ENCODE results near the gene PLCB2. TPM values are rescaled to one million over a fixed set of nuclear protein-coding genes. Genes with fewer than 3 reads are reported as not detected.

The PLCB2 gene
- total and polyA plus RNA-seq, 9 of the 15 experiments (the other 6 are each of a cell fraction or from before 2014, with no cell fraction given) = 0.37 to 12.3 (median 8.0) TPM

DNA sequence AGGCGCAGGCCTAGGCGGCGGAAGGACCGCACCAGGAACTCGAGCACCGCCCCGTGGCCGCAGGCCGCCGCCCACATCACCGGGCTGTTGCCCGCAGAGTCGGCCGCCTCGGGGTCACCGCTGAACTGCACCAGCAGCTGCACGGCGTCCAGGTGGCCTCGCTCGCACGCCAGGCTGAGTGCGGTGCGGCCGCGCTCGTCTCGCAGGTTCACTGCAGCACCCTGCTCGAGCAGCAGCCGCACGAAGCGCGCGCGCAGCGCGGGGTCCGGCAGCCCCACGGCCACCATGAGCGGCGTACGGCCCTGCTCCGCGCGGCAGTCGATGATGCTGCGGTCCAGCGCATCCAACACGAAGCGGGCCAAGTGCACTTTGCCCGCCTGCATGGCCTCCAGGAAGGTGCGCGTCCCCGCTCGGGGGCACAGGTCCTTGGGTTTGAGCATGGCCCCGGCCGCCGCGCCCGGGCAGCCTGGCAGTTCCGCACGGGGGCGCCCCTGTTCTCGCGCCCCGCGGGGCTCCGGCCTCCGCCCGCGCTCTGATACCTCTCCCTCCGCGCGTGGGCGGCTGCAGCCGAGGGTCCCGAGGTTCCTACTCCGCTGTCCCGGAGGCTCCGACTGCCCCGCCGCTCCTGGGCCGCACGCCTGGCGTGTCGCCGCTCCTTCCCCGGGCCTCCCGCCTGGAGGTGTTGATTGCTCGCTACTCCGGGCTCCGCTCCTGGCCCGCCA, 25.4 kb downstream of the PLCB2 start (continued):
- TF ChIP-seq, protein P1, sequence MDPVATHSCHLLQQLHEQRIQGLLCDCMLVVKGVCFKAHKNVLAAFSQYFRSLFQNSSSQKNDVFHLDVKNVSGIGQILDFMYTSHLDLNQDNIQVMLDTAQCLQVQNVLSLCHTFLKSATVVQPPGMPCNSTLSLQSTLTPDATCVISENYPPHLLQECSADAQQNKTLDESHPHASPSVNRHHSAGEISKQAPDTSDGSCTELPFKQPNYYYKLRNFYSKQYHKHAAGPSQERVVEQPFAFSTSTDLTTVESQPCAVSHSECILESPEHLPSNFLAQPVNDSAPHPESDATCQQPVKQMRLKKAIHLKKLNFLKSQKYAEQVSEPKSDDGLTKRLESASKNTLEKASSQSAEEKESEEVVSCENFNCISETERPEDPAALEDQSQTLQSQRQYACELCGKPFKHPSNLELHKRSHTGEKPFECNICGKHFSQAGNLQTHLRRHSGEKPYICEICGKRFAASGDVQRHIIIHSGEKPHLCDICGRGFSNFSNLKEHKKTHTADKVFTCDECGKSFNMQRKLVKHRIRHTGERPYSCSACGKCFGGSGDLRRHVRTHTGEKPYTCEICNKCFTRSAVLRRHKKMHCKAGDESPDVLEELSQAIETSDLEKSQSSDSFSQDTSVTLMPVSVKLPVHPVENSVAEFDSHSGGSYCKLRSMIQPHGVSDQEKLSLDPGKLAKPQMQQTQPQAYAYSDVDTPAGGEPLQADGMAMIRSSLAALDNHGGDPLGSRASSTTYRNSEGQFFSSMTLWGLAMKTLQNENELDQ (CRISPR knock-in tag; IDR thresholded peaks at IDR 0.05; ENCODE audit: borderline replicate concordance) = no peak
- TF ChIP-seq ZNF24 (IDR thresholded peaks at IDR 0.05) (no peak), RCOR1 (IDR thresholded peaks at IDR 0.05; ENCODE audit: borderline replicate concordance in 1 of 2, low read depth in 2 of 2, low read length in 2 of 2) (no peak), ZNF146 (CRISPR knock-in tag; IDR thresholded peaks at IDR 0.05; ENCODE audit: unreplicated experiment) (no peak), KDM5B (IDR thresholded peaks at IDR 0.05; ENCODE audit: insufficient replicate concordance, low read depth, low read length) (peak; percentile 48), HDGF (IDR thresholded peaks at IDR 0.05) (no peak), NFRKB (IDR thresholded peaks at IDR 0.05; ENCODE audit: low read depth) (no peak), MEF2D (tag; conservative IDR thresholded peaks at IDR 0.05; ENCODE audit: low read depth) (no peak), RB1 (IDR thresholded peaks at IDR 0.05; ENCODE audit: low read depth) (peak; percentile 52; the same call in 1 of the 2 replicates), RBM14 (IDR thresholded peaks at IDR 0.05; ENCODE audit: borderline replicate concordance, insufficient read depth, low read depth, low read length) (no peak), NFYB (IDR thresholded peaks at IDR 0.05; ENCODE audit: extremely low read depth, insufficient read length) (no peak), ATF4 (CRISPR knock-in tag; IDR thresholded peaks at IDR 0.05) (no peak), ELF2 (CRISPR knock-in tag; IDR thresholded peaks at IDR 0.05) (no peak), U2AF2 (optimal IDR thresholded peaks at IDR 0.05; ENCODE audit: low read depth, low read length) (no peak), FOXK2 (conservative IDR thresholded peaks at IDR 0.05 in 1 of 2, IDR thresholded peaks at IDR 0.05 in 1 of 2; ENCODE audit: low read depth in 2 of 2) (no peak), TGIF2 (CRISPR knock-in tag; IDR thresholded peaks at IDR 0.05) (0 out of 2 replicates have a peak, but pooled peaks have one; percentile 69), NR2C2 (CRISPR knock-in tag; IDR thresholded peaks at IDR 0.05) (no peak), NR2C2 (tag; IDR thresholded peaks at IDR 0.05) (peak; percentile 50; the same call in 1 of the 2 replicates), RFX1 (IDR thresholded peaks at IDR 0.05) (no peak)
- TF ChIP-seq, protein P2, sequence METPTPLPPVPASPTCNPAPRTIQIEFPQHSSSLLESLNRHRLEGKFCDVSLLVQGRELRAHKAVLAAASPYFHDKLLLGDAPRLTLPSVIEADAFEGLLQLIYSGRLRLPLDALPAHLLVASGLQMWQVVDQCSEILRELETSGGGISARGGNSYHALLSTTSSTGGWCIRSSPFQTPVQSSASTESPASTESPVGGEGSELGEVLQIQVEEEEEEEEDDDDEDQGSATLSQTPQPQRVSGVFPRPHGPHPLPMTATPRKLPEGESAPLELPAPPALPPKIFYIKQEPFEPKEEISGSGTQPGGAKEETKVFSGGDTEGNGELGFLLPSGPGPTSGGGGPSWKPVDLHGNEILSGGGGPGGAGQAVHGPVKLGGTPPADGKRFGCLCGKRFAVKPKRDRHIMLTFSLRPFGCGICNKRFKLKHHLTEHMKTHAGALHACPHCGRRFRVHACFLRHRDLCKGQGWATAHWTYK (CRISPR knock-in tag; IDR thresholded peaks at IDR 0.05) = peak; percentile 77
